Fibroblast of the aortic adventitia (primary cell): Measurements from ENCODE around the gene B3GLCT. TPM values are rescaled to one million over a fixed set of nuclear protein-coding genes. Genes with fewer than 3 reads are reported as not detected.

Experiments
- DNase-seq: peaks from one replicate; pipeline ENCODE4 v3.0.0-alpha.2; 2010; ENCODE audit warnings: low read depth
- H3K4me3 ChIP-seq: 2 replicates; pipeline ENCODE4 v1.5.1; 2011; ENCODE audit warnings: low read depth, mild to moderate bottlenecking, control low read depth, low read length, moderate library complexity
- CTCF ChIP-seq: IDR thresholded peaks from 2 replicates; pipeline ENCODE4 v1.5.1; 2011; ENCODE audit warnings: mild to moderate bottlenecking, low read length, control low read depth, inconsistent platforms; ENCODE audit not compliant: insufficient read depth
- total RNA-seq: library from RNA; depleted of rRNA; stranded (reverse); fragments of >200 nt; gene quantifications from 2 replicates; pipeline ENCODE4 v1.2.3, GENCODE V29; 2012; ENCODE audit warnings: low replicate concordance

The B3GLCT gene
- total RNA-seq, 1 donor, result 11.6 TPM

DNA sequence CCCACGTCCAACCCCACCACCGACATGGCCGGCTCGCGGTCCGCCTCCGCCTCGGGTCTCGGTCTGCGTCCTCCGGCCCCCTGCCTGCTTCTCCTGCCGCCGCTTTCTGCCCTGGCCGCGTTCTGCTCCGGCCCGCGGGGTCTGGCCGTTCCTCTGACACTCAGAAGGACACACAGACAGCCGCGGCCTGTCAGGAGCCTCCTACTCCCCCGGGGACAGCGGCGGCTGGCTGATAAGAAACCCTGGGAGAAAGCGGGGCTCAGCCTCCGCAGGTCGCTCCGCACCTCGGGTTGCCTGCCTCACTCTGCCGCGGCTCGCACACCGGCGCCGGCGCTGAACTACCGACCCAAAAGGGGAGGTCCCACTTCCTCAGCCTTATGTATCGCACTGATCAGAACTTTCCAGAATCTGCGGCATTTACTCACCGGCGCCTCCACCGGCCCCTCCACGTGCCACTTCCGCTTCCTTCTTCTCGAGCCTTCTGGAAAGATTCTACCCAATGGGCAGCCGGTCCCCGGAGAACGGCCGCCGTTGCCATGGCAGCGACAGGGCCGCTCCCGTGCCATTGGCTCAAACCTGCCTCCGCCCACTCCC, 38.1 kb upstream of the B3GLCT start, which contains the start of gene HSPH1:
HSPH1 (minus strand) TSS at position 348 of the 594 bp plus-strand sequence; CDS start at position 26, 322 bp downstream.
- peak; percentile 29 for TF ChIP-seq CTCF
- peak; percentile 96 for DNase-seq
- peak within 1 kb of the TSS; percentile 88 for H3K4me3 ChIP-seq

DNA sequence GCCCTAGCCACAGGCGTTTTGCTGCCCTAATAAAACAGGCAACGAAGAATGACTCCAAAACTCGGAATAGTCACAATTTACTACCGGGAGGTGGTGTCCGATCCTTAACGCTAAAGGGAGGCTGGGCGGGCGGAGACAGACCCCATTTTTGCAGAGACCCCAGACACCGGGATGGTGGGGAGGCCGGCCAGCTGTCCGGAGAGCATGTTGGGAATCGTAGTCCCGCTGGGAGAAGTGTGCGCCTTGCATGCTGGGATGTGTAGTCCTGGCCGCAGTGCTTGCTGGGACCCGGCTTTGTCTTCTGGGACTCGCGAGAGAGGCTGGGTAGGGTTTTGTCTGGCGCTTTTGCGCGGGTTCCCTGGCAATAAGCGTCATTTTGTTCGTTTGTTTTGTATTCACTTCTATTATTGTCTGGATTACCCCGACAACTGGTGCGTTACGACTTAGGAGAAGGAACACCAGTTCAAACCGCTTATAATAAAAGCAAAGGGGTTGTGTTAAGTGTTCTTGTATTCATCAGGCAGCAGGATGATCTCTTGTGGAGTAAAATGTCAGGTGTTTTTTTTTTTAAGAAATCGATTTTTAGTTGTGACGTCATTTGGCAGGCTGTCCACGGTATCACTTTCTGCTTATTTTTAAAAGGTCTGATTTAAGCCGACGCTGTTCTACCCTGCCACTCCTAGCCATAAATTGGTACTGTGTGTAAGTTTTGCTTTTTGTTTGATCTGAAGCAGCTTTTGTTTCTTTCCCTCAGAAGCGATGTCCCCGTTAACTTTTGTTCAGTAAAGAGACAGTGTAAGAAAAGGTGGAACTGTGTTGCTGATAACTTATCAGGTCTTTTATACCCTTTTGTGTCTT, 37.4 kb upstream of the B3GLCT start:
- TF ChIP-seq CTCF, result no peak
- peak overlapping the region; percentile 88 for H3K4me3 ChIP-seq
- peak; percentile 98 for DNase-seq

DNA sequence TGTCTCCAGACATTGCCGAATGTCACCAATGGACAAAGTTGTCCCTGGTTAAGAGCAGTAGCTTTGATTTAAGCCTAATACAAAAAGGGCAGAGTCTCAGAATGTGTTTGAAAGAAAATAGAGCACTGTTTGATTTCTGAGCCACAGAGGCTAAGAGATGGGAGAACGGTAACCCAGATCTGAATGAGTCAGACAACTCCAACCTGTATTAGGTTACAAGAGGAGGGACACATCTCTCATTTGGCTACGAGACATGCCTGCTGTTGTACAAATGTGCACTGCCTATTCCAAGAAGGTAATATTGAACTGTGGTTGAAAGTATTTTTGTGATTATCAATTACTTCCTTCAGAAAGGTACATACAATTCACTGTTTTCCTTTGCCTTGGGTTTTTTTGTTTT, 33.2 kb upstream of the B3GLCT start:
- no peak for TF ChIP-seq CTCF
- no peak overlapping the region for H3K4me3 ChIP-seq
- no peak for DNase-seq

- TF ChIP-seq CTCF, result no peak
- H3K4me3 ChIP-seq, result no peak overlapping the region
- no peak for DNase-seq
Observed at GRCh38 chr13:31167490-31167889, 32.3 kb upstream of the B3GLCT start.

GRCh38 chr13:31168166-31168565, 31.6 kb upstream of the B3GLCT start:
- no peak for DNase-seq
- no peak overlapping the region for H3K4me3 ChIP-seq
- TF ChIP-seq CTCF, result no peak

- DNase-seq, result no peak
- no peak overlapping the region for H3K4me3 ChIP-seq
- TF ChIP-seq CTCF, result no peak
Observed at GRCh38 chr13:31168736-31169135, 31.0 kb upstream of the B3GLCT start.
